ENCODE measurements around the gene KCND2. TPM values are rescaled to one million over a fixed set of nuclear protein-coding genes. Genes with fewer than 3 reads are reported as not detected.
"Not testable (repeated sequence)": the region's sequence is repeated elsewhere in the genome, so short reads cannot be mapped to it uniquely, and the experiment has no call there.

Gene KCND2
- not detected for total RNA-seq
- polyA plus RNA-seq, result not detected

DNA sequence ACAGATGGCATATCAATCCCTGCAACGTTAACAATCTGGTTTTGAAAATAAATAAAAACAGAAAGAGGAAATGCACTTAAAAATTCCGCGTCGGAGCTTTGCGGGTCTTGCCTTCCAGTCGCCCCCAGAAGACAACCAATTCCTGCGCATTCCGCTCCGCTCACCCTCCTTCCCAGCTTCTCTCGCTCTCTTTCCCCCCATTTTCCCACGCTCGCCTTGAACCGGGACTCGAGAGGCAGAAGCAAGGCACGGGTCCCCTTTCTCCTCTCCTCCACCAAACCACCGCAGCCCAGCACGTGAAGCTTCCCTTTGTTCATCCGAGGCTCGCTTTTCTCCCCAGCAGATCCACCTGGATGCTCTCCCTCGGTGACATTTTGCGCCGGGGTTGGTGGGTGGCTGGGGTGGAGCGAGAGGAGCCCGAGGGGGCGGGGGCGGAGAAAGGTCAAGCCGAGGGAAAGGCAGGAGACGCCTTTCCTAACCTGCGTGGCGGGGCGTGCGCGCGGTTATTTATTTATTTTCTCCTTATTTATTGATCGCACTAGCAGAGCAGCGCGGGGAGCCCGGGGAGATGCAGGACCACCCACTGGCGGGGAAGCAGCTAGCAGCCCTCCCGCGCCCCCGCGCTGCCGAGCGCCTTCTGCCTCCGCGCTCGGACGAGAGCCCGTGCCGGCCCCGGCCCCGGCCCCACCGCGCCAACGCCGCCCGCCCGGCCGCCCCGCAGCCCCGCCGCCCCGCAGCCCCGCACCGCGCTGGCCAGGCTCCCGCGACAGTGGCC, at the start of gene KCND2:
KCND2 (plus strand) TSS at position 475 of the 775 bp plus-strand sequence.
- Mint-ChIP-seq H3K9me3 (peaks cover 0 to 8% (median 4%) of the 10 kb centered on the region in 5 donors), H3K27me3 (peaks cover 2 to 14% of the 10 kb centered on the region in 2 donors), H3K4me3 (no peak within 1 kb of the TSS), H3K4me1 (no peaks in the 10 kb centered on the region), H3K27ac (peak within 1 kb of the TSS in 1 of 8 donors; percentile 47), H3K36me3 (no peaks in the 10 kb centered on the region)
- Histone ChIP-seq H3K9me3 (ENCODE audit: low read length) (no peaks in the 10 kb centered on the region), H3K27me3 (ENCODE audit: insufficient read depth, low read length, poor library complexity, severe bottlenecking) (no peaks in the 10 kb centered on the region), H3K36me3 (ENCODE audit: insufficient read depth, low read length) (no peaks in the 10 kb centered on the region), H3K4me1 (ENCODE audit: insufficient read depth, low read length) (no peaks in the 10 kb centered on the region), H3K27ac (ENCODE audit: low read depth, low read length) (no peak within 1 kb of the TSS), H3K4me3 (ENCODE audit: low read length) (no peak within 1 kb of the TSS)
- no peak for DNase-seq
- POLR2A ChIA-PET, result no interaction called here
- CTCF ChIA-PET, result no interaction called here

DNA sequence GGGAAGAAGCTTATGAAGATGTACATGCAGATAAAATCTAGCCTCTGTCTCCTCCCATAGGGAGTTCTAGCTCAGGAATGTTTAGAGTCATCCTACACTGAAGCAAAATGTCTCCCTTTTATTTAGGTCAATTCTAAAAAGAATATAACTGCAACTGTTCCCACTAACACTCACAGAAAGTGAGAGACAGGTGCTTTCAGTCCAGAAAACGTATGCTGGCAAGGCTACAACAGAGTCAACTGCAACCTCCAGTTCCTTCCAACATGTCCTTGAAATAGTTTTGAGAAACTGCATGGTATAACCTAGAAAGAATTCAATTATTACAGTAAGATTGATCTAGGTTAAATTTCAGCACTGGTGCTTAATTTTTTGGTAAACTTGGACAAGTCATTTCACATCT, 46.8 kb upstream of the KCND2 start:
- Mint-ChIP-seq H3K9me3 (peaks cover 3 to 20% (median 9%) of the 10 kb centered on the region in 5 donors), H3K4me1 (no peaks in the 10 kb centered on the region), H3K27ac (no peak overlapping the region), H3K4me3 (no peak overlapping the region), H3K27me3 (no peaks in the 10 kb centered on the region), H3K36me3 (no peaks in the 10 kb centered on the region)
- H3K4me1 ChIP-seq (ENCODE audit: insufficient read depth, low read length), result no peaks in the 10 kb centered on the region
- CTCF ChIA-PET, result no interaction called here
- no peaks in the 10 kb centered on the region for H3K27me3 ChIP-seq (ENCODE audit: insufficient read depth, low read length, poor library complexity, severe bottlenecking)
- POLR2A ChIA-PET, result no interaction called here
- DNase-seq, result no peak
- no peak overlapping the region for H3K27ac ChIP-seq (ENCODE audit: low read depth, low read length)
- no peaks in the 10 kb centered on the region for H3K9me3 ChIP-seq (ENCODE audit: low read length)
- no peaks in the 10 kb centered on the region for H3K36me3 ChIP-seq (ENCODE audit: insufficient read depth, low read length)
- no peak overlapping the region for H3K4me3 ChIP-seq (ENCODE audit: low read length)

DNA sequence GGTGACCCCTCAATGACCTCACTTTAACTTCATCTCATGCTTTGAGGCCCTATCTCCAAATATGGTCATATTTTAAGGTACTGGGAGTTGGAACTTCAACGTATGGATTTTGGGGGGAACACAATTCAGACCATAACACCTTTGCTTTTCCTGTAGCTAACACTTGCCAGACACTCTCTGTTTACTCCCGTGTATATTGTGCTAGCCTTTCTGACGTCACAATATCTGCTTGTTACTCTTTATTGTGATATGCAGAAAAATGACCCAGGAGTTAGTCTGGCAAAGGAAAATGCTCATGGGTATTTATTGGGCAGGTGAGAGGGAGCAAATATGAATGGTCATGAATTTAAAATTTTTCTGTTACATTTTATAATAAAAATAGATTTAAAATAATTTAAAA, 45.7 kb upstream of the KCND2 start:
- Histone ChIP-seq H3K27ac (ENCODE audit: low read depth, low read length) (no peak overlapping the region), H3K27me3 (ENCODE audit: insufficient read depth, low read length, poor library complexity, severe bottlenecking) (no peaks in the 10 kb centered on the region), H3K4me3 (ENCODE audit: low read length) (no peak overlapping the region), H3K36me3 (ENCODE audit: insufficient read depth, low read length) (no peaks in the 10 kb centered on the region), H3K9me3 (ENCODE audit: low read length) (no peaks in the 10 kb centered on the region), H3K4me1 (ENCODE audit: insufficient read depth, low read length) (no peaks in the 10 kb centered on the region)
- no peaks in the 10 kb centered on the region for H3K36me3 Mint-ChIP-seq
- no peak for DNase-seq
- no peaks in the 10 kb centered on the region for H3K4me1 Mint-ChIP-seq
- ChIA-PET POLR2A (no interaction called here), CTCF (no interaction called here)
- H3K27me3 Mint-ChIP-seq, result no peaks in the 10 kb centered on the region
- peaks cover 4 to 19% (median 9%) of the 10 kb centered on the region in 5 donors for H3K9me3 Mint-ChIP-seq
- peak overlapping the region in 1 of 8 donors; percentile 28 for H3K27ac Mint-ChIP-seq
- H3K4me3 Mint-ChIP-seq, result no peak overlapping the region

DNA sequence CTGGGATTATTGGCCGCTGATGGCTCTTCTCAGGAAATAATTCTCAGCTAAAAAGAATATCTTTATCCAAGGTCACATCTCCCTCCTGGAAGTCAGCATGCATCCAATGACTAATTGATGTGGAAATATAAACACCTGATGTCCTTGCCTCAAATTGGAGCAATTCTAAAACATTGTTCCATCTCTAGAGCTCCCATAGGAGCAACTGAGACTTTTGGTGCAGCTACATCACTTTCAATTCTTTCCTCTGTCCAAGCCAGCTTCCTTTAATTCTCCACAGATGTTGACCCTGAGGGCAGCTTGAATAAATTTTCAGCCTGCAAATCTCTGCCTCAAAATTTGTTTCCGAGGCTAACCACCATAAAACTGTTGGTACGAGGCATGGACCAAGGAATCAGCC, 43.9 kb upstream of the KCND2 start:
- no peak overlapping the region for H3K27ac Mint-ChIP-seq
- no peaks in the 10 kb centered on the region for H3K4me1 ChIP-seq (ENCODE audit: insufficient read depth, low read length)
- no peak overlapping the region for H3K27ac ChIP-seq (ENCODE audit: low read depth, low read length)
- no peaks in the 10 kb centered on the region for H3K36me3 ChIP-seq (ENCODE audit: insufficient read depth, low read length)
- no peak overlapping the region for H3K4me3 ChIP-seq (ENCODE audit: low read length)
- H3K4me3 Mint-ChIP-seq, result no peak overlapping the region
- H3K36me3 Mint-ChIP-seq, result no peaks in the 10 kb centered on the region
- no peaks in the 10 kb centered on the region for H3K27me3 ChIP-seq (ENCODE audit: insufficient read depth, low read length, poor library complexity, severe bottlenecking)
- no peaks in the 10 kb centered on the region for H3K9me3 ChIP-seq (ENCODE audit: low read length)
- no peak for DNase-seq
- peaks cover 4 to 17% (median 9%) of the 10 kb centered on the region in 5 donors for H3K9me3 Mint-ChIP-seq
- H3K4me1 Mint-ChIP-seq, result no peaks in the 10 kb centered on the region
- ChIA-PET CTCF (no interaction called here), POLR2A (no interaction called here)
- no peaks in the 10 kb centered on the region for H3K27me3 Mint-ChIP-seq

DNA sequence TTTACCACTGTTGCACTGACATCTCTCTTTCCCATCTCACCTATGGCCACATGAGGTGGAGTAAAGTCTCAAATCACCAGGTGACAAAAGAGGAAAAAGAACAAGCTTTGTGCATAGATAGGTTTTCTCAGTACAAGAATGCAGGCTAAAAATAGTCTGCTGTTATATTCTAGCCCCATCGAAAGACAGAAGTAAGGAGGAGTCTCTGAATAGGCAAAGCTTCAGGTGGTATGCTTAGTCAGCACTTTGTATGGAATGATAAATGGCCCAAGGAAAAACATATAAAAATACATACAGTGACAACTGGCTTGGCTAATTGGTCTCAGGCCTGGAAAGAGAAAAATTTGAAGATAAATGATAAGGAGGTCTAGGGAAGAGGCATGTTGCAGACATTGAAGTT, 39.6 kb upstream of the KCND2 start:
- Histone ChIP-seq H3K4me1 (ENCODE audit: insufficient read depth, low read length) (no peaks in the 10 kb centered on the region), H3K27me3 (ENCODE audit: insufficient read depth, low read length, poor library complexity, severe bottlenecking) (no peaks in the 10 kb centered on the region), H3K36me3 (ENCODE audit: insufficient read depth, low read length) (no peaks in the 10 kb centered on the region), H3K9me3 (ENCODE audit: low read length) (no peaks in the 10 kb centered on the region), H3K4me3 (ENCODE audit: low read length) (no peak overlapping the region), H3K27ac (ENCODE audit: low read depth, low read length) (no peak overlapping the region)
- Mint-ChIP-seq H3K9me3 (peaks cover 4 to 17% (median 14%) of the 10 kb centered on the region in 5 donors), H3K4me3 (no peak overlapping the region), H3K27me3 (no peaks in the 10 kb centered on the region), H3K4me1 (no peaks in the 10 kb centered on the region), H3K36me3 (no peaks in the 10 kb centered on the region), H3K27ac (no peak overlapping the region)
- CTCF ChIA-PET, result no interaction called here
- DNase-seq, result no peak
- POLR2A ChIA-PET, result no interaction called here

DNA sequence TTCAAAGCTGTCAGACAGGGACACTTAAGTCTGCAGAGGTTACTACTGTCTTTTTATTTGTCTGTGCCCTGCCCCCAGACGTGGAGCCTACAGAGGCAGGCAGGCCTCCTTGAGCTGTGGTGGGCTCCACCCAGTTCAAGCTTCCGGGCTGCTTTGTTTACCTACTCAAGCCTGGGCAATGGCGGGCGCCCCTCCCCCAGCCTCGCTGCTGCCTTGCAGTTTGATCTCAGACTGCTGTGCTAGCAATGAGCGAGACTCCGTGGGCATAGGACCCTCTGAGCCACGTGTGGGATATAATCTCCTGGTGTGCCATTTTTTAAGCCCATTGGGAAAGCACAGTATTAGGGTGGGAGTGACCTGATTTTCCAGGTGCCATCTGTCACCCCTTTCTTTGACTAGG, 32.6 kb upstream of the KCND2 start:
- H3K9me3 ChIP-seq (ENCODE audit: low read length); H3K27me3 Mint-ChIP-seq; DNase-seq; H3K4me3 ChIP-seq (ENCODE audit: low read length); H3K36me3 Mint-ChIP-seq; H3K4me1 ChIP-seq (ENCODE audit: insufficient read depth, low read length); H3K4me1 Mint-ChIP-seq; POLR2A ChIA-PET; H3K9me3 Mint-ChIP-seq; H3K27me3 ChIP-seq (ENCODE audit: insufficient read depth, low read length, poor library complexity, severe bottlenecking); H3K27ac ChIP-seq (ENCODE audit: low read depth, low read length); CTCF ChIA-PET; H3K27ac Mint-ChIP-seq; H3K4me3 Mint-ChIP-seq; H3K36me3 ChIP-seq (ENCODE audit: insufficient read depth, low read length): not testable (repeated sequence)

DNA sequence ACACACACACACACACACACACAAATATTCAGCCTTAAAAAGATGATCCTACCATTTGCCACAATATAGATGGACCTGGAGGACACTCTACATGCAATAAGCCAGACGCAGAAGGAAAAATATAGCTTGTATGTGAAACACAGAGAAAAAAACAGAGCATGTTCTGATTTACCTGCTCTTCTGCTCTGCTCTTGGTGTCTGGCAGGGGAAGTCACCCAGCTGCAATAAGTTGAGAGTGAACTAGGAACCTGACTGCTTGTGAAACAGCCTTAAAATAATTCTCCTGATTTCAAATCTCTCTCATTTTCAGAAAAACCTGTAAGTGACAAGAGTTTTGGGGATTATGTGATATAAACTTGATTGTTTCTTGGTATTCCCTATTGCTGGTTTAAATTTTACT, 31.0 kb upstream of the KCND2 start:
- Histone ChIP-seq H3K4me3 (ENCODE audit: low read length) (no peak overlapping the region), H3K36me3 (ENCODE audit: insufficient read depth, low read length) (no peaks in the 10 kb centered on the region), H3K4me1 (ENCODE audit: insufficient read depth, low read length) (no peaks in the 10 kb centered on the region), H3K27ac (ENCODE audit: low read depth, low read length) (no peak overlapping the region), H3K27me3 (ENCODE audit: insufficient read depth, low read length, poor library complexity, severe bottlenecking) (no peaks in the 10 kb centered on the region), H3K9me3 (ENCODE audit: low read length) (no peaks in the 10 kb centered on the region)
- no peaks in the 10 kb centered on the region for H3K27me3 Mint-ChIP-seq
- H3K4me3 Mint-ChIP-seq, result no peak overlapping the region
- H3K36me3 Mint-ChIP-seq, result no peaks in the 10 kb centered on the region
- H3K4me1 Mint-ChIP-seq, result no peaks in the 10 kb centered on the region
- ChIA-PET POLR2A (no interaction called here), CTCF (no interaction called here)
- no peak for DNase-seq
- no peak overlapping the region for H3K27ac Mint-ChIP-seq
- peaks cover 0 to 9% (median 2%) of the 10 kb centered on the region in 5 donors for H3K9me3 Mint-ChIP-seq

DNA sequence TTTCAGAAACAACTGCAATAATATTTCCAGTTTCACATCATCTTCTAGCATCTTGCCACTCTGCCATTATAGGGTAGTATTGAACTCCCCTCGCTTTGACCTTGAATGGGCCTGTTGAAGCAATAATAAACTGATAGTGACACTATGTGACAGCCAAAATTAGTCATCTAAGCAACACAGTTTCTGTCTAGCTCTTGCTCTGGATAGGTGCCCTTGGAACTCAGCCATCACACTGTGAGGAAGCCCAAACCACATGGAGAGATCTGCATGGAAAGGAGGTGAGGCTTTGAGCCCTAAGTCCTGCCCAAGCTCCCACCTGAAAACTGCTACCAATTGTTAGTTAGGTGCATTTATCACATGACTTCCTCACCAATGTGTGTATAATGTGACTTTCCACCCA, 18.1 kb upstream of the KCND2 start:
- Mint-ChIP-seq H3K4me1 (no peaks in the 10 kb centered on the region), H3K9me3 (peaks cover 0 to 29% (median 5%) of the 10 kb centered on the region in 5 donors), H3K36me3 (no peaks in the 10 kb centered on the region), H3K27me3 (no peaks in the 10 kb centered on the region), H3K27ac (no peak overlapping the region), H3K4me3 (no peak overlapping the region)
- H3K36me3 ChIP-seq (ENCODE audit: insufficient read depth, low read length), result no peaks in the 10 kb centered on the region
- no peak overlapping the region for H3K27ac ChIP-seq (ENCODE audit: low read depth, low read length)
- DNase-seq, result no peak
- no peaks in the 10 kb centered on the region for H3K4me1 ChIP-seq (ENCODE audit: insufficient read depth, low read length)
- no peaks in the 10 kb centered on the region for H3K27me3 ChIP-seq (ENCODE audit: insufficient read depth, low read length, poor library complexity, severe bottlenecking)
- ChIA-PET POLR2A (no interaction called here), CTCF (no interaction called here)
- no peak overlapping the region for H3K4me3 ChIP-seq (ENCODE audit: low read length)
- H3K9me3 ChIP-seq (ENCODE audit: low read length), result no peaks in the 10 kb centered on the region

Measured in CD8-positive, alpha-beta memory T cell (primary cell).